Loucy (cell line): ENCODE measurements around the gene CTIF.
"Not testable (repeated sequence)": the region's sequence is repeated elsewhere in the genome, so short reads cannot be mapped to it uniquely, and the experiment has no call there.

ENCODE experiments used
- H2AFZ ChIP-seq: fragments of 200-600 bp; sonication (generic); 2 replicates; pipeline ENCODE4 v1.6.0; 2016; ENCODE audit warnings: antibody characterized with exemption, mild to moderate bottlenecking, low read length, moderate library complexity
- H3F3A ChIP-seq: fragments of 200-600 bp; 2 replicates; pipeline ENCODE4 v1.6.0; 2016; ENCODE audit warnings: antibody characterized with exemption, low read depth, mild to moderate bottlenecking
- H3K27me3 ChIP-seq: fragments of 200-600 bp; sonication (generic); 2 replicates; pipeline ENCODE4 v1.6.1; 2014; ENCODE audit warnings: low read length, mild to moderate bottlenecking; ENCODE audit not compliant: insufficient read depth, poor library complexity, severe bottlenecking
- H3K36me3 ChIP-seq: fragments of 200-600 bp; sonication (generic); 2 replicates; pipeline ENCODE4 v1.6.1; 2016; ENCODE audit warnings: low read length; ENCODE audit not compliant: insufficient read depth
- H3K4me1 ChIP-seq: fragments of 200-600 bp; sonication (generic); 2 replicates; pipeline ENCODE4 v1.5.1; 2014; ENCODE audit warnings: low read length, mild to moderate bottlenecking; ENCODE audit not compliant: insufficient read depth, poor library complexity, severe bottlenecking
- H3K4me2 ChIP-seq: fragments of 200-600 bp; sonication (generic); 2 replicates; pipeline ENCODE4 v1.6.0; 2014; ENCODE audit warnings: antibody characterized with exemption, low read length, low read depth, mild to moderate bottlenecking; ENCODE audit not compliant: poor library complexity, severe bottlenecking
- H3K4me3 ChIP-seq: fragments of 200-600 bp; sonication (generic); 2 replicates; pipeline ENCODE4 v1.5.1; 2014; ENCODE audit warnings: low read length, mild to moderate bottlenecking, mixed read lengths; ENCODE audit not compliant: poor library complexity, severe bottlenecking
- H3K79me2 ChIP-seq: fragments of 200-600 bp; sonication (generic); 2 replicates; pipeline ENCODE4 v1.6.1; 2014; ENCODE audit warnings: low read length; ENCODE audit not compliant: insufficient read depth
- H3K9ac ChIP-seq: fragments of 200-600 bp; sonication (generic); 2 replicates; pipeline ENCODE4 v1.6.0; 2014; ENCODE audit warnings: mild to moderate bottlenecking, low read depth, low read length, moderate library complexity; ENCODE audit not compliant: poor library complexity, severe bottlenecking
- H3K9me2 ChIP-seq: fragments of 200-600 bp; sonication (generic); replicated peaks from 2 replicates; pipeline ENCODE4 v1.6.1; 2016; ENCODE audit warnings: low read depth, low read length, mixed read lengths
- H3K9me3 ChIP-seq: fragments of 200-600 bp; sonication (generic); 2 replicates; pipeline ENCODE4 v1.6.1; 2014; ENCODE audit warnings: mild to moderate bottlenecking, antibody characterized with exemption, low read length, low read depth; ENCODE audit not compliant: insufficient read depth
- H4K20me1 ChIP-seq: fragments of 200-600 bp; sonication (generic); 2 replicates; pipeline ENCODE4 v1.6.0; 2014; ENCODE audit warnings: antibody characterized with exemption, low read length, mild to moderate bottlenecking; ENCODE audit not compliant: insufficient read depth, poor library complexity, severe bottlenecking
- CTCF ChIP-seq: fragments of 200-600 bp; sonication (generic); conservative IDR thresholded peaks from 2 replicates; pipeline ENCODE4 v1.5.1; 2014; ENCODE audit warnings: mild to moderate bottlenecking, antibody characterized with exemption, low read length
- EZH2phosphoT487 ChIP-seq: fragments of 200-600 bp; IDR thresholded peaks from 2 replicates; pipeline ENCODE4 v1.6.1; 2018; ENCODE audit warnings: antibody characterized with exemption, mild to moderate bottlenecking, moderate library complexity, borderline replicate concordance

Gene CTIF

GRCh38 chr18:48502906-48503305 lies 35.9 kb upstream of the CTIF start:
- TF ChIP-seq EZH2phosphoT487 (no peak), CTCF (no peak)
- no peaks in the 10 kb centered on the region for H3K27me3 ChIP-seq
- H3K79me2 ChIP-seq: no peaks in the 10 kb centered on the region
- no peaks in the 10 kb centered on the region for H3K4me1 ChIP-seq
- H4K20me1 ChIP-seq: no peaks in the 10 kb centered on the region
- no peak overlapping the region for H3K4me2 ChIP-seq
- H3K4me3 ChIP-seq: no peak overlapping the region
- no peaks in the 10 kb centered on the region for H3F3A ChIP-seq
- H3K9me2 ChIP-seq: no peaks in the 10 kb centered on the region
- no peak overlapping the region for H3K9ac ChIP-seq
- peaks cover 12% of the 10 kb centered on the region; the same call in 1 of the 2 replicates for H3K9me3 ChIP-seq
- H3K36me3 ChIP-seq: no peaks in the 10 kb centered on the region
- H2AFZ ChIP-seq: no peak overlapping the region

- Histone ChIP-seq H3K79me2 (no peaks in the 10 kb centered on the region), H3K4me2 (no peak overlapping the region)
- no peak for TF ChIP-seq CTCF
- TF ChIP-seq EZH2phosphoT487: no peak
These were observed 34.0 kb upstream of the CTIF start for GRCh38 chr18:48504819-48505218.

GRCh38 chr18:48506983-48507568 lies 31.8 kb upstream of the CTIF start:
- not testable (repeated sequence) for H3K9me2 ChIP-seq, H4K20me1 ChIP-seq, H3K4me2 ChIP-seq, H3K27me3 ChIP-seq, H3K4me1 ChIP-seq, H3K9ac ChIP-seq, H3F3A ChIP-seq, H3K4me3 ChIP-seq, H3K79me2 ChIP-seq, H3K36me3 ChIP-seq, H2AFZ ChIP-seq, H3K9me3 ChIP-seq

More at GRCh38 chr18:48504819-48505218, 34.0 kb upstream of the CTIF start:
- Histone ChIP-seq H3K4me1 (no peaks in the 10 kb centered on the region), H3K9me3 (peaks cover 6% of the 10 kb centered on the region; the same call in 1 of the 2 replicates), H3K4me3 (no peak overlapping the region), H2AFZ (no peak overlapping the region), H4K20me1 (no peaks in the 10 kb centered on the region), H3K9me2 (no peaks in the 10 kb centered on the region), H3F3A (no peaks in the 10 kb centered on the region), H3K36me3 (no peaks in the 10 kb centered on the region), H3K9ac (no peak overlapping the region), H3K27me3 (no peaks in the 10 kb centered on the region)

GRCh38 chr18:48512498-48512897 lies 26.3 kb upstream of the CTIF start:
- not testable (repeated sequence) for H3K9ac ChIP-seq, H3K79me2 ChIP-seq, H2AFZ ChIP-seq, H3K9me2 ChIP-seq, H3K36me3 ChIP-seq, H3K4me3 ChIP-seq, H3K9me3 ChIP-seq, H4K20me1 ChIP-seq, H3K4me2 ChIP-seq, H3F3A ChIP-seq, H3K27me3 ChIP-seq, H3K4me1 ChIP-seq
